NB4 (cell line): ENCODE measurements around the gene RNF6.

Source experiments
- CTCF ChIP-seq: IDR thresholded peaks from one replicate; pipeline ENCODE4 v1.5.1; 2012; ENCODE audit warnings: low read depth, low read length
- POLR2A ChIP-seq: IDR thresholded peaks from 2 replicates; pipeline ENCODE4 v1.6.1; 2011; ENCODE audit warnings: mild to moderate bottlenecking; ENCODE audit not compliant: insufficient read length; ENCODE audit errors: extremely low read depth

- TF ChIP-seq POLR2A: peak; percentile 76
- no peak for TF ChIP-seq CTCF
Observed at GRCh38 chr13:26253787-26254582, 31.9 kb upstream of the RNF6 start, which contains the start of gene CDK8.
